GM18505 (cell line): ENCODE measurements around the gene SLC35D2.

Experiments
- ATAC-seq: cut with Tn5 transposase; IDR thresholded peaks from one replicate; pipeline ENCODE4 v1.9.1; 2021; ENCODE audit not compliant: unreplicated experiment
- POLR2A ChIP-seq: IDR thresholded peaks from 4 replicates; pipeline ENCODE4 v1.6.1; 2011; ENCODE audit warnings: borderline replicate concordance; ENCODE audit not compliant: insufficient read depth, insufficient read length; ENCODE audit errors: extremely low read depth

The SLC35D2 gene

GRCh38 chr9:96294159-96294545 lies 89.4 kb downstream of the SLC35D2 start:
- no peak for TF ChIP-seq POLR2A

GRCh38 chr9:96293498-96294158 lies 89.9 kb downstream of the SLC35D2 start:
- no peak for ATAC-seq
- TF ChIP-seq POLR2A: no peak

More at GRCh38 chr9:96294159-96294545, 89.4 kb downstream of the SLC35D2 start:
- no peak for ATAC-seq

- ATAC-seq: no peak
- no peak for TF ChIP-seq POLR2A
Observed at GRCh38 chr9:96289392-96289791, 94.1 kb downstream of the SLC35D2 start.

GRCh38 chr9:96281641-96282040 lies 101.9 kb downstream of the SLC35D2 start:
- no peak for ATAC-seq
- TF ChIP-seq POLR2A: no peak

GRCh38 chr9:96279932-96280331 lies 103.6 kb downstream of the SLC35D2 start:
- TF ChIP-seq POLR2A: no peak
- ATAC-seq: no peak

- no peak for TF ChIP-seq POLR2A
- ATAC-seq: no peak
Observed at GRCh38 chr9:96274939-96275338, 108.6 kb downstream of the SLC35D2 start.
